ENCODE data around the gene EIF1AD.

Gene EIF1AD

GRCh38 chr11:65973439-65974110 is 28.4 kb downstream of the EIF1AD start:
- H3K36me3 ChIP-seq (ENCODE audit: control insufficient read depth, insufficient read depth, low read length) = peaks cover 40% of the 10 kb centered on the region
- H3K4me3 ChIP-seq (ENCODE audit: insufficient read depth, low read depth, low read length) = no peak overlapping the region
- no peaks in the 10 kb centered on the region for H3K9me3 ChIP-seq (ENCODE audit: control insufficient read depth, low read length)
- H3K27ac ChIP-seq (ENCODE audit: insufficient read depth, low read depth, low read length, poor library complexity, severe bottlenecking) = no peak overlapping the region
- no peaks in the 10 kb centered on the region for H3K4me1 ChIP-seq (ENCODE audit: control insufficient read depth, insufficient read depth, low read length)
- 92 to 93% methylated on average over 13 of the region's 13 CpGs for WGBS, 2 experiments
- H3K27me3 ChIP-seq (ENCODE audit: control insufficient read depth, insufficient read depth, low read length, poor library complexity, severe bottlenecking) = no peaks in the 10 kb centered on the region

GRCh38 chr11:65972116-65972515 is 29.8 kb downstream of the EIF1AD start:
- Histone ChIP-seq H3K9me3 (ENCODE audit: control insufficient read depth, low read length) (no peaks in the 10 kb centered on the region), H3K4me3 (ENCODE audit: insufficient read depth, low read depth, low read length) (no peak overlapping the region), H3K4me1 (ENCODE audit: control insufficient read depth, insufficient read depth, low read length) (no peaks in the 10 kb centered on the region), H3K27me3 (ENCODE audit: control insufficient read depth, insufficient read depth, low read length, poor library complexity, severe bottlenecking) (no peaks in the 10 kb centered on the region), H3K36me3 (ENCODE audit: control insufficient read depth, insufficient read depth, low read length) (peaks cover 31% of the 10 kb centered on the region), H3K27ac (ENCODE audit: insufficient read depth, low read depth, low read length, poor library complexity, severe bottlenecking) (no peak overlapping the region)
- 95 to 96% methylated on average over 7 of the region's 8 CpGs for WGBS, 2 experiments

- H3K4me1 ChIP-seq (ENCODE audit: control insufficient read depth, insufficient read depth, low read length) = no peaks in the 10 kb centered on the region
- no peaks in the 10 kb centered on the region for H3K9me3 ChIP-seq (ENCODE audit: control insufficient read depth, low read length)
- H3K36me3 ChIP-seq (ENCODE audit: control insufficient read depth, insufficient read depth, low read length) = peaks cover 57% of the 10 kb centered on the region
- no peak overlapping the region for H3K4me3 ChIP-seq (ENCODE audit: insufficient read depth, low read depth, low read length)
- no peaks in the 10 kb centered on the region for H3K27me3 ChIP-seq (ENCODE audit: control insufficient read depth, insufficient read depth, low read length, poor library complexity, severe bottlenecking)
- WGBS, 2 experiments = 95% methylated on average over 15 of the region's 15 CpGs
- H3K27ac ChIP-seq (ENCODE audit: insufficient read depth, low read depth, low read length, poor library complexity, severe bottlenecking) = no peak overlapping the region
Measured at GRCh38 chr11:65968600-65969482, 33.1 kb downstream of the EIF1AD start.

- no peaks in the 10 kb centered on the region for H3K27me3 ChIP-seq (ENCODE audit: control insufficient read depth, insufficient read depth, low read length, poor library complexity, severe bottlenecking)
- peaks cover 50% of the 10 kb centered on the region for H3K36me3 ChIP-seq (ENCODE audit: control insufficient read depth, insufficient read depth, low read length)
- H3K9me3 ChIP-seq (ENCODE audit: control insufficient read depth, low read length) = no peaks in the 10 kb centered on the region
- no peak overlapping the region for H3K27ac ChIP-seq (ENCODE audit: insufficient read depth, low read depth, low read length, poor library complexity, severe bottlenecking)
- H3K4me1 ChIP-seq (ENCODE audit: control insufficient read depth, insufficient read depth, low read length) = peaks cover 7% of the 10 kb centered on the region
- 96 to 97% methylated on average over 30 of the region's 30 CpGs for WGBS, 2 experiments
- H3K4me3 ChIP-seq (ENCODE audit: insufficient read depth, low read depth, low read length) = no peak overlapping the region
Measured at GRCh38 chr11:65967329-65967934, 34.5 kb downstream of the EIF1AD start.

GRCh38 chr11:65965986-65966762 is 35.8 kb downstream of the EIF1AD start:
- peaks cover 50% of the 10 kb centered on the region for H3K36me3 ChIP-seq (ENCODE audit: control insufficient read depth, insufficient read depth, low read length)
- no peaks in the 10 kb centered on the region for H3K9me3 ChIP-seq (ENCODE audit: control insufficient read depth, low read length)
- 96 to 97% methylated on average over 36 of the region's 36 CpGs for WGBS, 2 experiments

GRCh38 chr11:65964906-65965305 is 37.1 kb downstream of the EIF1AD start:
- Histone ChIP-seq H3K4me3 (ENCODE audit: insufficient read depth, low read depth, low read length) (no peak overlapping the region), H3K27ac (ENCODE audit: insufficient read depth, low read depth, low read length, poor library complexity, severe bottlenecking) (no peak overlapping the region), H3K4me1 (ENCODE audit: control insufficient read depth, insufficient read depth, low read length) (peaks cover 9% of the 10 kb centered on the region), H3K9me3 (ENCODE audit: control insufficient read depth, low read length) (no peaks in the 10 kb centered on the region), H3K36me3 (ENCODE audit: control insufficient read depth, insufficient read depth, low read length) (peaks cover 46% of the 10 kb centered on the region), H3K27me3 (ENCODE audit: control insufficient read depth, insufficient read depth, low read length, poor library complexity, severe bottlenecking) (no peaks in the 10 kb centered on the region)
- WGBS, 2 experiments = 90 to 91% methylated on average over 10 of the region's 10 CpGs

More at GRCh38 chr11:65965986-65966762, 35.8 kb downstream of the EIF1AD start:
- no peak overlapping the region for H3K27ac ChIP-seq (ENCODE audit: insufficient read depth, low read depth, low read length, poor library complexity, severe bottlenecking)
- H3K4me3 ChIP-seq (ENCODE audit: insufficient read depth, low read depth, low read length) = no peak overlapping the region
- no peaks in the 10 kb centered on the region for H3K27me3 ChIP-seq (ENCODE audit: control insufficient read depth, insufficient read depth, low read length, poor library complexity, severe bottlenecking)
- H3K4me1 ChIP-seq (ENCODE audit: control insufficient read depth, insufficient read depth, low read length) = peaks cover 9% of the 10 kb centered on the region

- Histone ChIP-seq H3K4me3 (ENCODE audit: insufficient read depth, low read depth, low read length) (peak overlapping the region; percentile 92), H3K36me3 (ENCODE audit: control insufficient read depth, insufficient read depth, low read length) (peaks cover 31% of the 10 kb centered on the region), H3K9me3 (ENCODE audit: control insufficient read depth, low read length) (no peaks in the 10 kb centered on the region), H3K4me1 (ENCODE audit: control insufficient read depth, insufficient read depth, low read length) (peaks cover 9% of the 10 kb centered on the region), H3K27me3 (ENCODE audit: control insufficient read depth, insufficient read depth, low read length, poor library complexity, severe bottlenecking) (no peaks in the 10 kb centered on the region), H3K27ac (ENCODE audit: insufficient read depth, low read depth, low read length, poor library complexity, severe bottlenecking) (no peak overlapping the region)
- WGBS, 2 experiments = 11 to 12% methylated on average over 13 of the region's 13 CpGs
Measured at GRCh38 chr11:65962141-65962564, 39.8 kb downstream of the EIF1AD start.

- H3K27me3 ChIP-seq (ENCODE audit: control insufficient read depth, insufficient read depth, low read length, poor library complexity, severe bottlenecking) = no peaks in the 10 kb centered on the region
- 1% methylated on average over 97 of the region's 97 CpGs for WGBS, 2 experiments
- peaks cover 9% of the 10 kb centered on the region for H3K4me1 ChIP-seq (ENCODE audit: control insufficient read depth, insufficient read depth, low read length)
- H3K9me3 ChIP-seq (ENCODE audit: control insufficient read depth, low read length) = no peaks in the 10 kb centered on the region
- H3K36me3 ChIP-seq (ENCODE audit: control insufficient read depth, insufficient read depth, low read length) = peaks cover 24% of the 10 kb centered on the region
- H3K4me3 ChIP-seq (ENCODE audit: insufficient read depth, low read depth, low read length) = peak within 1 kb of the TSS; percentile 92
- peak within 1 kb of the TSS; percentile 82 for H3K27ac ChIP-seq (ENCODE audit: insufficient read depth, low read depth, low read length, poor library complexity, severe bottlenecking)
Measured at GRCh38 chr11:65961267-65962140, 40.5 kb downstream of the EIF1AD start, which contains the start of gene SART1. Gene SART1, plus strand, starts transcription at chr11:65961734. Its CDS starts 47 bp downstream, at chr11:65961781.

GRCh38 chr11:65960824-65961266 is 41.1 kb downstream of the EIF1AD start:
- Histone ChIP-seq H3K27ac (ENCODE audit: insufficient read depth, low read depth, low read length, poor library complexity, severe bottlenecking) (peak overlapping the region; percentile 82), H3K4me3 (ENCODE audit: insufficient read depth, low read depth, low read length) (peak overlapping the region; percentile 92), H3K36me3 (ENCODE audit: control insufficient read depth, insufficient read depth, low read length) (peaks cover 18% of the 10 kb centered on the region), H3K27me3 (ENCODE audit: control insufficient read depth, insufficient read depth, low read length, poor library complexity, severe bottlenecking) (no peaks in the 10 kb centered on the region), H3K4me1 (ENCODE audit: control insufficient read depth, insufficient read depth, low read length) (peaks cover 9% of the 10 kb centered on the region), H3K9me3 (ENCODE audit: control insufficient read depth, low read length) (no peaks in the 10 kb centered on the region)
- 63 to 66% methylated on average over 16 of the region's 16 CpGs for WGBS, 2 experiments
